ENCODE measurements around the gene ETV6.

GRCh38 chr12:11824736-11825135, 175.3 kb downstream of the ETV6 start:
- TF ChIP-seq POLR2A (IDR thresholded peaks at IDR 0.05; ENCODE audit: control extremely low read depth in 1 of 2, low read depth in 2 of 2, low read length in 2 of 2) = no peak
- TF ChIP-seq CEBPB (IDR thresholded peaks at IDR 0.05; ENCODE audit: low read depth, low read length) = no peak
- TF ChIP-seq CTCF (IDR thresholded peaks at IDR 0.05; ENCODE audit: control extremely low read depth in 1 of 3, insufficient read depth in 1 of 3, low read depth in 1 of 3, low read length in 3 of 3) = no peak
- no peak for TF ChIP-seq MAX (IDR thresholded peaks at IDR 0.05)
- TF ChIP-seq EGR1 (IDR thresholded peaks at IDR 0.05; ENCODE audit: borderline replicate concordance, low read depth, low read length) = no peak
- TF ChIP-seq KDM5A (IDR thresholded peaks at IDR 0.05; ENCODE audit: low read length) = no peak
- no peak for TF ChIP-seq POLR2AphosphoS5 (IDR thresholded peaks at IDR 0.05; ENCODE audit: low read depth, low read length)
- no peak for TF ChIP-seq YY1 (IDR thresholded peaks at IDR 0.05; ENCODE audit: low read depth, low read length)
- TF ChIP-seq RAD21 (IDR thresholded peaks at IDR 0.05 in 1 of 2, conservative IDR thresholded peaks at IDR 0.05 in 1 of 2; ENCODE audit: low read depth in 2 of 2, low read length in 2 of 2) = no peak
- no peak for TF ChIP-seq EZH2 (IDR thresholded peaks at IDR 0.05; ENCODE audit: low read depth, low read length, severe bottlenecking)
- TF ChIP-seq JUN (IDR thresholded peaks at IDR 0.05; ENCODE audit: low read depth, low read length) = no peak
- TF ChIP-seq ZNF274 (IDR thresholded peaks at IDR 0.05; ENCODE audit: borderline replicate concordance, extremely low read depth, low read length) = no peak

Measured in H1 (cell line).